PFSK-1 (cell line): ENCODE data around the gene KCNA4.

ENCODE experiments used
- FOXP2 ChIP-seq: optimal IDR thresholded peaks from 2 replicates; pipeline ENCODE3; 2011; ENCODE audit warnings: borderline replicate concordance, control low read depth, inconsistent platforms; ENCODE audit not compliant: insufficient read depth; ENCODE audit errors: extremely low read length, extremely low read depth
- POLR2AphosphoS5 ChIP-seq: IDR thresholded peaks from 2 replicates; pipeline ENCODE4 v1.6.1; 2012; ENCODE audit warnings: low read depth, mild to moderate bottlenecking, control low read depth, low read length, moderate library complexity

- TF ChIP-seq FOXP2 (no peak), POLR2AphosphoS5 (no peak)
Observed at GRCh38 chr11:30019481-30019880, 2.7 kb upstream of the KCNA4 start.
